Activated CD8-positive, alpha-beta memory T cell treated with anti-CD3 and anti-CD28 coated beads, Interleukin-2, amount 50 U/mL, for 1 hour (primary cell): ENCODE results near the gene ACRBP.
"Not testable (repeated sequence)": the region's sequence is repeated elsewhere in the genome, so short reads cannot be mapped to it uniquely, and the experiment has no call there.

Source experiments
- DNase-seq: peaks from one replicate; pipeline ENCODE4 v3.0.0-alpha.2; 2020; ENCODE audit errors: extremely low read depth

ACRBP gene

GRCh38 chr12:6614513-6615172, 32.6 kb downstream of the ACRBP start:
- no peak for DNase-seq

GRCh38 chr12:6613776-6614512, 33.3 kb downstream of the ACRBP start:
- no peak for DNase-seq

- DNase-seq: no peak
These were observed 34.0 kb downstream of the ACRBP start for GRCh38 chr12:6613015-6613775.

- DNase-seq: no peak
These were observed 34.6 kb downstream of the ACRBP start for GRCh38 chr12:6612652-6613014.

GRCh38 chr12:6612247-6612646, 35.0 kb downstream of the ACRBP start:
- DNase-seq: no peak

- no peak for DNase-seq
These were observed 38.5 kb downstream of the ACRBP start for GRCh38 chr12:6608592-6609281.

GRCh38 chr12:6607751-6608591, 39.3 kb downstream of the ACRBP start:
- DNase-seq: no peak

- peak; percentile 33 for DNase-seq
These were observed 40.7 kb downstream of the ACRBP start for GRCh38 chr12:6606331-6607131.

GRCh38 chr12:6605421-6606330, 41.6 kb downstream of the ACRBP start:
- peak; percentile 25 for DNase-seq

- DNase-seq: no peak
These were observed 42.8 kb downstream of the ACRBP start for GRCh38 chr12:6604259-6605029.

GRCh38 chr12:6603095-6603567, 44.1 kb downstream of the ACRBP start:
- DNase-seq: no peak

GRCh38 chr12:6602526-6602925, 44.7 kb downstream of the ACRBP start:
- DNase-seq: no peak

GRCh38 chr12:6595673-6596072, 51.6 kb downstream of the ACRBP start:
- not testable (repeated sequence) for DNase-seq

GRCh38 chr12:6592087-6592486, 55.1 kb downstream of the ACRBP start:
- no peak for DNase-seq
